NCI-H345 treated with DMSO at 0.1 percent for 48 hours (cell line): ENCODE measurements around the gene SUSD1.

Experiments used
- DNase-seq: peaks from one replicate; lab custom pipeline; 2025; ENCODE audit not compliant: unreplicated experiment; lab: John Stamatoyannopoulos, UW

Gene SUSD1

GRCh38 chr9:111993319-111993718 lies 181.8 kb downstream of the SUSD1 start:
- no peak for DNase-seq

- no peak for DNase-seq
Measured at GRCh38 chr9:111992523-111992922, 182.6 kb downstream of the SUSD1 start.

DNA sequence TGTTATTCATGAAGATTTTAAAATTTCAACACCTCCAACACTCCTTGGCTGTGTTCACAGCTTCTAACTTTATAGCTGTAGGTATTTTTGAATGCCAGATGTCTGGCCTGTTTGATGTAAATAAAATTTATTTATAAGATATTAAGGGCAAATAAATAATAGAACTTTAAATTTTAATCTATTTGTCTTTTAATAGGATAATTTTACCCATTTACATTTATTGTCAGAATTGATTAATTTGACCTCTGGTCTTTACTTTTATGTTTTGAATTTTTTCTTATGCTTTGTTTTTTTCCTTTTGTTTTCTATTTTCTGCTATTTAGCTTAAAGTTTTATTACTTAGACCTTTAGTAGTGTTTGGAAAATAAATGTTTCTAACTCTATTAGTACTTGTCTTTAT lies 183.9 kb downstream of the SUSD1 start:
- DNase-seq, result no peak
